ENCODE data around the gene PTPRN2.
"Not testable (repeated sequence)": the region's sequence is repeated elsewhere in the genome, so short reads cannot be mapped to it uniquely, and the experiment has no call there.

The PTPRN2 gene

DNA sequence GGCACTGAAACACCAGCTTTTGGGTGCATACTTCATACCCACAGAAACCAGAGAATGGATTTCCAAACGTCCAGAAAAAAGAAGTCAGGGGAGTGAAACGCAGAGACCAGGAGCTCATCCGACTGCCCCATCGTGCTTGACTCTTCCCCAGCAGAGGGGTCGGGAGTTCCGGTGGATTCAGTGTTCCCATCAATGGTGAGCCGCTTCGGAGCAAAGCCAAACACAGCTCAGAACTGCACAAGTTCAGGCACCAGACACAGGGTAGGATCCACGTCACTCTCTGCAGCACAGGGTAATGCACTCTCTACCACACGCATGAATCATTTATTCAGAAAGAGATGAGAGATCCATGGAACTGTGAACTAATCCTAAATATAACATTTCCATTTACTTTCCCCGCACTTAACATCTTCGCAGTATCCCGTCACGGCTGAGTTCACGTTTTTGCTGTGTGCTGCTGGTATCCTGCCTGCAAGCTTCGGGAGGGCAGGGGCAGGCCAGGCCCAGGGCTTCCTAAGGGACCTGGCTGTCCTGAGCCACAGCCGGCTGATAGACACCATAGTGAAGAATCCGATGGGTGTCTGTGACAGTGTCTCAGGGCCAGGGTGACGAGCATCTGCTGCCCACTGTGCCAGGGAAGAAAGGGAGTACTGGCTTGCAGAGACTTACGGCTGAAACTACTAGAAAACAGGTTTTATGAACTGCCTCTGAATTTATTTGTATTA lies 545.3 kb downstream of the PTPRN2 start:
- peak in 6 of 42 donors; percentile 3 to 35 (median 18) for DNase-seq
- intact Hi-C loops (cut with DNase I): no loop called here

DNA sequence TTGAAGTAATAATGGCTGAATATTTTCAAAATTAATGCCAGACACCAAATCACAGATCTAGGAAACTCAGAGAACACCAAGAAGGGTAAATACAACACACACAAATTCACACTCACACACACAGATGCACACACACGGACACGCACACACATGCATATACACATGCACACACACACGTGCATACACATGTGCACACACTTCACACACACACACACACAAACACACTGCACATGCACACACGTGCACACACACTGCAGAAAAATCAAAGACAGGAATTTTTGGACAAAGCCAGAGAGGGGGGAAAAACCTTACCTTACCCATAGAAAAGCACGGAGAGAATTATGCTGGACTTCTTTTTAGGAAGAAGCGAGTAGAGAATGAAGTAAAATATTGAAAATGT lies 547.4 kb downstream of the PTPRN2 start:
- intact Hi-C loops (cut with DNase I): no loop called here
- peak in 1 of 42 donors; percentile 7 for DNase-seq

DNA sequence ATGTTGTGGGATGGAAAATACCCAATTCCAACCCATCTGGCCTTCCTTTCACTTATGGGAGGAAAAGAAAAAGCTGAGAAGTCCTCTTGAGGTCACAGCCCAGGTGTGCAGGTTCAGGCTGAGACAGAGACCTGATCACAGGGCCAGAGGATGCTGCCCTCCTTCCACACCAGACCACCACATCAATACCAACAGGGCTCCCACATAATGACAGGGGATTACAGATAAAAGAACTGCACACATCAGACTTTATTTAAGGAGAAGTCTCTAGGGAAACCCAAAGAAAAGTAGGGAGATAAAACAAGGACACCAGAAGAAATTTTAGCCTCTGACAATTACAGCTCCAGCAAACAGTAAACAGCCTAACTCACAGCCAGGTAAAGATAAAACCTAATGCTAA lies 548.4 kb downstream of the PTPRN2 start:
- intact Hi-C loops (cut with DNase I): no loop called here
- DNase-seq: peak in 1 of 42 donors; percentile 11

DNA sequence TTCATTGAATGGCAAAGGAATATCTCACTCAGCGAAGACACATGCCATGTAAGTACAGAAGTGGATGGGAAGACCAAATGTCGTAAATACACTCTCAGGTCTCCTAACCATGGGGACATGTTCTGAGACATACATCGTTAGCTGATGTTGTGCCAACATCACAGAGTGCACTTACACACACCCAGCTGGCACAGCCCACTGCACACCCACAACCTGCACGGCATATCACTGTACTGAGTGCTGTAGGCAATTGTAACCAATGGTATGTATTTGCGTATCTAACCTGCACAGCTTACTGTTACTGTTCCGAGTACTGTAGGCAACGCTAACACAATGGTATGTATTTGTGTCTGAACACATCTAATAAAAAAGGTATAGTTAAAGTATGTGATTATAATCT lies 550.4 kb downstream of the PTPRN2 start:
- DNase-seq: peak in 3 of 42 donors; percentile 9 to 36 (median 25)
- intact Hi-C loops (cut with DNase I): no loop called here

DNA sequence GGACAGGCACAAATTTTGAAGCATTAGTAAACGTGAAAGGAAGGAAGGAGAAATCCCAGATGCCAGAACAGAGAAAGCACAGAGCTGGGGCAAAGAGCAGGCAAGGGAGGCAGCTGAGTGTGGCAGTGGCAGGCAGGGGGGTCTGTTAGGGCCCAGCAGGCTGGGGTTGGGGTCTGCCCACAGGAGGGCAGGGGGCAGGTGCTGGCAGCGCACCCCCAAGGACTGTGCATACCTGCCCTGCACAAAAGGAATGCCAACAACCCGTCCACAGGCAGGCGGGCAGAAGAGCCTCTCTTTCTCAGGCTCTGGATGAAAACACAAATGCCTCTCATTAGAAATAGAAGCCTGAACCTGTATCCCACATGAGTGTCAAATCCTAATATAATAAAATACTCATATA lies 552.3 kb downstream of the PTPRN2 start:
- intact Hi-C loops (cut with DNase I): no loop called here
- DNase-seq: peak in 4 of 42 donors; percentile 7 to 25 (median 11)

DNA sequence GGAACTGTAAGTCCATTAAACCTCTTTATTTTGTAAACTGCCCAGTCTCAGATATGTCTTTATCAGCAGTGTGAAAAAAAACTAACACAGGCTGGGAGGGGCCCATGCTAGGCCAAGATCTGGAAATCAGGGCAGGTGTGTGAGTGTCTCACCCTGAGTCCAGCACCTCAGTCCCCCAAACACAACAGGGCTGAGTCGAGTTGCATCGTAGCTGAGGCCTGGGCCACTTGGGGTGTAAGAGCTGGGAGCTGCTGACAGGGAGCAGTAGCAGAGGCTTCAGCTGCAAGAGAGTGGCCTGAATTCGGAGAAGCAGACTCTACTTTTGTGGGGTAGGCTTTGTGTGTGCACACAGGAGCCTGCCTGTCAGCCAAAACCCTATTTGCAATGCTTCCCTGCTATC lies 553.1 kb downstream of the PTPRN2 start:
- DNase-seq: peak in 4 of 42 donors; percentile 9 to 30 (median 20)
- intact Hi-C loops (cut with DNase I): no loop called here

DNA sequence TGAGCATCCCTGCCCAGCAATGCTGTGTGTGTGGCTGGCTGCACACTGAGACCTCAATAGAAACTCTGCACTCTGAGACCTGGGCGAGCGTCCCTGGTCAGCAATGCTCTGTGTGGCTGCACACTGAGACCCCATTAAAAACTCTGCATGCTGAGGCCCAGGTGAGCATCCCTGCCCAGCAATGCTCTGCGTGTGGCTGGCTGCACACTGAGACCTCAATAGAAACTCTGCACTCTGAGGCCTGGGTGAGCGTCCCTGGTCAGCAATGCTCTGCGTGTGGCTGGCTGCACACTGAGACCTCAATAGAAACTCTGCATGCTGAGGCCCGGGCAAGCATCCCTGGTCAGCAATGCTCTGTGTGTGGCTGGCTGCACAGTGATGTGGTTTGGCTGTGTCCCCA lies 553.7 kb downstream of the PTPRN2 start:
- intact Hi-C loops (cut with DNase I): not testable (repeated sequence)
- peak in 3 of 42 donors; percentile 3 to 20 (median 16) for DNase-seq

DNA sequence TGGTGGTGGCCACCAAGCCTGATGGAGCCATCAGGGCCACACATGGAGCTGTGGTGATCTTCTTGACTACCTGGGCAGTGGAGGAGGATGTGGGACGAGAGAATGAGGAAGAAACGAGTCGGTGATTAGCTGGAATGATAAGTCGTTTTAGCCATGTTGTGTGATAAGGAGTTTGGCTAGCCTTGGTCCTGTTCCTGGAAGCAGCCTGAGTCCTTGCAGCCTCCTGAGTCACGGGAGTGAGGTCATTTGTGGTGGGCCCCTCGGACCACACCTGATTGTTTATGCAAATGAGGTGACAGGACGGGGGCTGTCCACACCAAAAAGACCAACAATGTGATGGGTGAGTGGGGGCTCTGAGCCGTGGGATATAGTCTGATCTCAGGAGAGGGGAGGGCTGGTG lies 554.4 kb downstream of the PTPRN2 start:
- intact Hi-C loops (cut with DNase I): no loop called here
- peak in 2 of 42 donors; percentile 9 for DNase-seq

DNA sequence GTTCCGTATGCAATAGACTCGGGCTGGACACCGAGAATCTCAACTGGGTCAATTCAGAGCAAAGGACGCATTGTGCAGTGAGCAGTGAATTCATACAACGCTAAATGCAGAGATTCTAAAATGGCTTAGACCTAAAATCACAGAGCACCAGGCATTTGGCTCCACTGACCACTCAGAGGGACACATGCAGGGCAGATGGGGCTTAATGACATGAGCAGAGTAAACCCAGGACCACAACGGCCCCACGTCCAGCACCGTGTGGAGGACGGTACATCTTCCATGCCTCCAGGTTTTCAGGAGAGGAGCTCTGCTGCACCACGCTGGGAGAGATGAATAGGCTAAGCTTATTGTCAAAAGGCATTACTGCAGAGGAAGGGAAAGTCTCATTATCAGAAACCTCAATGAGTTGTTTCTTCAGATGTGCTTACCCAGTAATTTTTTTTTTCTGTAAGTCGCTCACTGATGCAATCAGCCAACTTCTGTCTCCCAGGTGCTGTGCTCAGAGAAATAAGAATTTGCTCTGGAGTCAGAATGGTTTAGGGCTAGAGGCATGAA lies 555.0 kb downstream of the PTPRN2 start:
- intact Hi-C loops (cut with DNase I): no loop called here
- peak in 1 of 42 donors; percentile 2 for DNase-seq

DNA sequence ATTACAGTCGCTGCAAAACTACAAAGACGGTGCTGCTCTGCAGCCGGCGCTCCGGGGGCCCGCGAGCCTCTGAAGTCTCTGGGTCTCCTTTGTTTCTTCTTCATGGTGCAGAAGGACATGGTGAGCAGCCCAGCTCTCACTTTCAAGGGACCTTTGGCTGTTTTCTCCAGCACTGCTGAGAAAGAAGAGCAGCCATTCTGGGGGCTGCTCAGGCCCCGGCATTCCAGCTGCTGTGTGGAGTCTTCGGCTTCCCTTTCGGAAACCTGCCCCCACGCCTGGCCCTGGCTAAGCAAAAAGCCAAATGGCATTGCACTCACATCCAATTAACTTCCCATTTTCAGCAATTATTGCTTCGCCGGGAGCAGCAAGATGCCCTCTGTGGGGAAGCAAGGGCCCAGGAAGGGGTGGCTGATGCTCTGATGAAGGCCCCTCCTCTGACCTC lies 555.7 kb downstream of the PTPRN2 start:
- intact Hi-C loops (cut with DNase I): no loop called here
- DNase-seq: peak in 2 of 42 donors; percentile 25 to 39

DNA sequence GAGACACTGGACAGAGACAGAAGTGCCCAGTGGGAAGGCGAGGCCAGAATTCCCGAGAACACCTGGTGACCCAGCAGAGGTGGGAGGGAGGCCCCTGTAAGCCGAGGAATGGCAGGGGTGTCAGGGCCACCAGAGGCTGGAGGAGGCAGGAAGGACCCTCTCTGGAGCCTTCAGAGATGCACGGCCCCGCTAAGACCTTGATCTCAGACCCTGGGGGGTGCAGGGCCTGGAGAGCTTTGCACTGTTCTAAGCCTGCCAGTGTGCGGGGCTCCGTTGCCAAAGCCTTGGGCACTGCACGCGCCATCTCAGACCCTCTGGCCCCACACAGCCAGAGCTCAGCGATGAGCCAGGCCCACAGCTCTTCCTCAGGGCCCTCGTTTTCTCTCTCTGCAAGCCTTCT lies 557.1 kb downstream of the PTPRN2 start:
- peak in 5 of 42 donors; percentile 0 to 22 (median 12) for DNase-seq
- intact Hi-C loops (cut with DNase I): no loop called here

DNA sequence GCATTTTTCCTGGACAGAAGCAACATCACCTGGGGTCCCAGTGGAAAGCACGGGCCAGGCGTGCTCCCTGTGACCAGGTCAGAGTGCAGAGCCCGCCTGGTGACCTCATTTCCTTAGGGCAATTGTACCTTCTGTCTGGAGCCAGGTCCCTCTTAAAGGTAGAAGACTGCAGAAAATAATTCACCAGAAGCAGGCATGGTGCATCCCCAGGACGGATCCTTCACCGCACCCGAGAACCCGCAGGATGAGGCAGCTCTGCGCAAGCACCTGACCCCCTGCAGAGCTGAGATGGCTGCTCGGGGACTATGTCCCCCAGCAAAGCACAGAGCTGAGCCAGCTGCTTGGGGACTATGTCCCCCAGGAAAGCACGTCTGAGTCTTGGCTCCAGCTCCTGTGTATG lies 557.6 kb downstream of the PTPRN2 start:
- intact Hi-C loops (cut with DNase I): no loop called here
- peak in 4 of 42 donors; percentile 2 to 29 (median 4) for DNase-seq

DNA sequence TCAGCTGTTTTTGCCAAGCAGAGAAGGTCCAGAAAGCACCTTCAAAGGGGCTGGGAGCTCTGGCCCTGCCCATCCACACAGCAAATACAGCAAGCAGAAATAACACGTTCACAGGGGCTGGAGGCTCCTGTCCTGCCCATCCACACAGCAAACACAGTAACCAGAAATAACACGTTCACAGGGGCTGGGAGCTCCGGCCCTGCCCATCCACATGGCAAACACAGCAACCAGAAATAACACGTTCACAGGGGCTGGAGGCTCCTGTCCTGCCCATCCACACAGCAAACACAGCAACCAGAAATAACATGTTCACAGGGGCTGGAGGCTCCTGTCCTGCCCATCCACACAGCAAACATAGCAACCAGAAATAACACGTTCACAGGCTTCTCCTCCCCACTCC lies 558.1 kb downstream of the PTPRN2 start:
- intact Hi-C loops (cut with DNase I): no loop called here
- peak in 1 of 42 donors; percentile 6 for DNase-seq

DNA sequence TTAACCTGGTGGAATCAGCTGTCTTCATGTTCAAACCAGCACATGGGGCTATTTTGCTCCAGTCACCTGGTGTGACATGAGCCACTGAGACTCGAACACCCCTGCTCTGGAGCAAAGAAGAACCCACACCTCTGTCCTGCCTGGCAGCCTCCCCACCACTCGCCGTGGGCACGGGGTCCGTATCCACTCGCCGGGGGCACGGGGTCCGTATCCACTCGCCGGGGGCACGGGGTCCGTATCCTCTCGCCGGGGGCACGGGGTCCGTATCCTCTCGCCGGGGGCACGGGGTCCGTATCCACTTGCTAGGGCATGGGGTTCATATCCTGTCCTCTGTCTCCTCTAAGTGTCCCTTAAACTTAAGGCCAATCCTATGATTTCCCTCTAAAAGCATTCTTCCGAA lies 558.7 kb downstream of the PTPRN2 start:
- DNase-seq: peak in 2 of 42 donors; percentile 9 to 22

DNA sequence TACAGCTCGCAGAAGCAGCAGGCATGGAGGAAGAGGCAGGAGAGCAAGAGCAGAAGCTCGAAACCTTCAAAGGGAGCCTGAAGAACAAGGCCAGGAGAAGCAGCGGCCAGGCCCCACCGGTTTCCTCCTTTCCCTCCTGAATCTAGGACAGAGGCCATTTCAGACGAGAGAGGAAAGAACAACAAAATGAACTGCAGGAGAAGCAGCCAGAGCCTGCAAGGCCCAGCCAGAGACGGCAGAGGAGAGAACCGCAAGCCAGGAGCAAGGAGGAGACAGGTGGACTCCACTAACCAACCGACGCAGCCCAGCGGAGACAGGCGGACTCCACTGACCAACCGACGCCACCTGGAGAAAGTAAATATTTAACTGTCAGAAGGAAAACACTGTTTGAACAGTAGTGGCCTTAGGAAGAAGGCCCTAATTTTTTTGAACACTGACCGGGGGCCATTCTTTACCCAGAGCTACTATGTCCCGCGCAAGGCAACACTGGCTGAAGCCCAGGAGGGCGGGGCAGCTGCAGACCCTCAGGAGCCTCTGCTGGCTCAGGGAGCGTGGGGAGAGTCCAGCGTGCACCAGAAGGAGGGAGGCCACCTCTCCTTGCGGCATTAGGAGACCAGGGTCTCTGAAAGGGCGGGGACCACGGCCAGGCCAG lies 559.2 kb downstream of the PTPRN2 start:
- intact Hi-C loops (cut with DNase I): no loop called here
- peak in 6 of 42 donors; percentile 1 to 21 (median 10) for DNase-seq

More for the DNA sequence above, 558.7 kb downstream of the PTPRN2 start:
- intact Hi-C loops (cut with DNase I): no loop called here

DNA sequence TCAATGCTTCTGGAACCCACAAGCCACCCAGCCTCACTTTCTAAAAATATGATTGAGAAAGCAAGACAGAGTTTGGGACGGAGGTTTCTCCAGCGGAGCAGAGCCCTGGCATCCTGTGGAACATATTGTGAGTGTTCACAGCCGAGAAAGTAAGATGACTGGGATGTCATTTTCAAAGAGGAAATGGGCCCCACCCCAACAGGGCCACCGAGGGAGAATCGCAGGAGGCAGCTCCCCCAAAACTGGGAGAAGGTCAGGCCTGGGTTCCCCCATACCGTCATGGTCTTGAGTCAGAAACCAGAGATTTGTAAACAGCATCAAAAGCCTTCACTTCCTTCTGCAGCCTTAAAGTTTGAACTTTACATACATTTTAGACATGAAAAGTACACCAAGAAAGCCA lies 560.0 kb downstream of the PTPRN2 start:
- peak in 6 of 42 donors; percentile 2 to 26 (median 8) for DNase-seq
- intact Hi-C loops (cut with DNase I): no loop called here

DNA sequence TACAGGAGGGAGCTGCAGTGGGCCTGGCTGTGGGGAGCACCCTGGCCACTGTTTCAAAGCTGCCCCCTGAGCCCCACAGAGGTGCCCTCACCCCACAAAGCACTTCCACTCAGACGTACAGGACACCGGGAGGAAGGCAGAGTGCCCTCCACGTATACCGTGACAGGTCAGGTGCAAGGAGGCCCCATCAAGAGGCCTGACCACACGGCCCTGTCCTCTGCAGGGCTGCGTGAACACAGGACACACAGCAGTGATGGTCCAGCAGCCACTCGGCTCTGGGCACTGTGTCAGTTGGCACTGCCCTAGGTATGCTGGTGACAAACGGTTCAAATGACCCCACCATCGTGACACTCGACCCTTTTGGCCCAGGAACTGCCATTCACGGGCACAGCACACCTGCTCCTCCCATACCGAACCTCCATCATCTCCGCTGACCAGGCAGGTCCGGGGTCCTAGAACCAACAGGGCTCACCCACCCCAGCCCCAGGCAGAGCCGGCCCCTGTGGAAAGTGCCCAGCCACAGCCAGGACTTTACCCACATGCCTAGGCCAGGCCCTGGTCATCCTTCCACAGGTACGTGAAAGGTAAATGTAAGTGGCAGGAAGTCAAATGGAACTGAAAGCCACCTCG lies 560.9 kb downstream of the PTPRN2 start:
- intact Hi-C loops (cut with DNase I): no loop called here
- peak in 8 of 42 donors; percentile 1 to 27 (median 10) for DNase-seq

DNA sequence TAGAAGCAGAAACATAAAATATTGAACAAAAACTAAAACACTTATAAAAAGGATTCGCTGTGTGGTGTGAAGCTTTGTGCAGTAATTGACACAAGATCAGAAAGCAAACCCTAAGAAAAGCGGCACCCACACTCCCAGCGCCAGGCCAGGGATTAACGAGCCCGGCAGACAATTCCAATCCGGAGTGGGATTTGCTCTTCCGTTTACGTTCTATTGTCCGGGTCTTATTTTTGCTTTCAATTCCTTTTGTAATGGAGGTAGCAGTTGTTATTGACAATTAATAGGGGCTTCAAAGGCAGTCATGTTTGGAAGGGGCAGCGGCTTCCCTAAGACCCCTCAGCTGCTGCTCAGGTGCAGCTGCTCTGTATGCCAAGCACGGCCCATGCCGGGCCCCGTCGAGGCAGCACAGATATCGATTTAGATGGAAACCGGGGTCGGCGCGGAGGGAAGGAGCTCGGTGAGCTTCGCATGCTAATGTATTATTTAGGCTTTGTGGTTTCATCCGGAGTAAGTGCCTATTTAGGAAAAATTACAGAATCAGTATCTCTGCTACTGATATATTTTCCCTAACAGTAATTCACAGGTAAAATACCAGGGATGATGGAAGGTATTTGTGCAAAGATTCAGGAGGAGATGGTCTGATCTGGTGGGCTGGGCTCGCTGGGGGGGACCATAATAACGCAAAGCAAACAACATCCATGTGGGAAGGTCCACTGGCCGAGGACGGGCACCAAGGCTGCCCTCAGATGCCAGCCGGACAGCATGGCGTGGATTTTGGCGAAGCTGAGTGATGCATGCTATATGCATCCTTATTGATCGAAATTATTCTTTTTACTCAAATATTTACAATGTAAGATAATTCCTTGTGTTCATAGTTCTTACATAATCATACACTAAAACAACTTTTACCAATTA lies 561.7 kb downstream of the PTPRN2 start:
- intact Hi-C loops (cut with DNase I): no loop called here
- DNase-seq: peak in 8 of 42 donors; percentile 1 to 42 (median 12)

DNA sequence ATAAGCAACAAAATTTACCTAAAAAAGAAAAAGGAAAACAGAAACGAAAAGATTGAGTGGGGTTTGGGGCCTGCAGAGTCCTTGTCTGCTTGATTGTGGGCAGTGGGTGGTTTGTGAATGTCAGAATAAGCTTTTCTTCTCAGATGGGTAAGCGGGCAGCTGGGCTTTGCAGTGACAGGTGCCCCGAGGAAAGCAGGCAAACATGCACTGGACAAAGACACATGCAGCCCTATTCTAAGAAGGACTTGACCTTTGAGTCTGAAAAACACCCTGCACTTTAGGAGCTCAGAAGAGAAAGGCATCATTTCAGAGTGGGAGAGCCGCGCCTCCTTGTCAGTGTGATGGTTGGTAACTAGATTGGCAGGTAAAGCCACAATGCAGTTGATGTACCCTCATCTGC lies 562.7 kb downstream of the PTPRN2 start:
- intact Hi-C loops (cut with DNase I): no loop called here
- DNase-seq: peak in 6 of 42 donors; percentile 1 to 33 (median 12)

Measured in head of caudate nucleus (tissue), 42 donors.